Measurements from ENCODE around the gene ZMYM4.

GRCh38 chr1:35428360-35428759, 159.9 kb downstream of the ZMYM4 start:
- no peak for TF ChIP-seq POLR2A (IDR thresholded peaks at IDR 0.05)
- TF ChIP-seq CTCF (IDR thresholded peaks at IDR 0.05), result no peak
